GM12878 (cell line): ENCODE measurements around the gene TMEM45A. TPM values are rescaled to one million over a fixed set of nuclear protein-coding genes. Genes with fewer than 3 reads are reported as not detected.

ENCODE experiments used
- ATAC-seq: fragments of 200-7000 bp; cut with Tn5 transposase; 3 replicates; pipeline ENCODE4 v1.9.1; 2020; ENCODE audit warnings: mild to moderate bottlenecking, moderate library complexity
- BruUV-seq: library from RNA; stranded (reverse); fragments of 400-500 nt; replicated peaks from 2 replicates; lab custom pipeline; 2021; lab: Mats Ljungman, UMichigan
- CTCF ChIA-PET: fragments of 300-600 bp; sonication (Branson Sonifier 250); formaldehyde crosslinking; extraction: SDS; loops from one replicate; lab custom pipeline; 2021; ENCODE audit warnings: inconsistent platforms; lab: Yijun Ruan, JAX
- POLR2A ChIA-PET: fragments of 350-600 bp; formaldehyde crosslinking; extraction: SDS; loops from one replicate; lab custom pipeline; 2021; ENCODE audit warnings: inconsistent platforms; lab: Charles Lee
- RAD21 ChIA-PET: fragments of 300-600 bp; sonication (Branson Sonifier 250); formaldehyde crosslinking; loops from one replicate; lab custom pipeline; 2023; ENCODE audit warnings: antibody characterized with exemption; ENCODE audit not compliant: unreplicated experiment; lab: Charles Lee
- SMC1A ChIA-PET: fragments of 300-600 bp; sonication (Branson Sonifier 250); formaldehyde crosslinking; loops from one replicate; lab custom pipeline; 2023; ENCODE audit not compliant: unreplicated experiment, uncharacterized antibody; lab: Charles Lee
- DNase-seq: peaks from one replicate; pipeline ENCODE4 v3.0.0-alpha.2; 2011; ENCODE audit warnings: low read depth, low spot score
- FAIRE-seq: peaks from 3 replicates; lab custom pipeline; 2011; peaks lifted over from hg19 to GRCh38; lab: Jason Lieb, UNC
- H2AFZ ChIP-seq: 2 replicates; pipeline ENCODE4 v1.6.0; 2011; ENCODE audit warnings: low read depth, low read length, control low read depth; ENCODE audit not compliant: control insufficient read depth
- H3K27ac ChIP-seq: 2 replicates; pipeline ENCODE4 v1.5.1; 2011; ENCODE audit warnings: control low read depth; ENCODE audit not compliant: control insufficient read depth, insufficient read depth
- H3K27me3 ChIP-seq, 2 experiments: replicated peaks in 1 of 2; 2 replicates each; pipeline versions ENCODE4 v1.6.0 to v1.6.1; 2011; ENCODE audit warnings: low read length in 1 of 2; ENCODE audit not compliant: control insufficient read depth in 2 of 2, insufficient read depth in 2 of 2
- H3K36me3 ChIP-seq, 2 experiments: 2 replicates each; pipeline ENCODE4 v1.5.1; 2011; ENCODE audit warnings: low read length in 1 of 2; ENCODE audit not compliant: control insufficient read depth in 2 of 2, insufficient read depth in 2 of 2
- H3K4me1 ChIP-seq: 2 replicates; pipeline ENCODE4 v1.6.1; 2011; ENCODE audit warnings: mild to moderate bottlenecking, low read length, moderate library complexity, mixed read lengths; ENCODE audit not compliant: control insufficient read depth, insufficient read depth
- H3K4me2 ChIP-seq: 2 replicates; pipeline ENCODE4 v1.6.0; 2011; ENCODE audit warnings: control low read depth; ENCODE audit not compliant: control insufficient read depth, insufficient read depth
- H3K4me3 ChIP-seq: fragments of 200-600 bp; sonication (generic); 2 replicates; pipeline ENCODE4 v1.5.1; 2016
- H3K79me2 ChIP-seq: 2 replicates; pipeline ENCODE4 v1.6.0; 2011; ENCODE audit warnings: low read length; ENCODE audit not compliant: control insufficient read depth, insufficient read depth
- H3K9ac ChIP-seq: 2 replicates; pipeline ENCODE4 v1.8.0; 2011; ENCODE audit warnings: low read length, control low read depth, mixed read lengths; ENCODE audit not compliant: control insufficient read depth, insufficient read depth
- H3K9me3 ChIP-seq: replicated peaks from 3 replicates; pipeline ENCODE4 v1.5.1; 2011; ENCODE audit warnings: mild to moderate bottlenecking, low read length; ENCODE audit not compliant: control insufficient read depth, insufficient read depth
- H4K20me1 ChIP-seq: 2 replicates; pipeline ENCODE4 v1.6.0; 2011; ENCODE audit not compliant: control insufficient read depth, insufficient read depth
- BCL11A ChIP-seq: IDR thresholded peaks from 2 replicates; pipeline ENCODE4 v1.6.1; 2011; ENCODE audit warnings: low read depth, low read length
- BRCA1 ChIP-seq: IDR thresholded peaks from 2 replicates; pipeline ENCODE4 v1.6.1; 2011; ENCODE audit warnings: low read depth, low read length, improper control_type of control experiment
- EGR1 ChIP-seq, 2 experiments: IDR thresholded peaks; 1 replicate in 1 of 2; 2 replicates in 1 of 2; pipeline ENCODE4 v1.6.1; 2011 to 2012; ENCODE audit warnings: low read depth in 2 of 2, low read length in 2 of 2, borderline replicate concordance in 1 of 2, mild to moderate bottlenecking in 1 of 2, moderate library complexity in 1 of 2
- HSF1 ChIP-seq: fragments of 150-350 bp; IDR thresholded peaks from 2 replicates; pipeline ENCODE4 v1.6.1; 2014; ENCODE audit warnings: mild to moderate bottlenecking, low read depth, low read length
- MTA3 ChIP-seq: IDR thresholded peaks from 2 replicates; pipeline ENCODE4 v1.6.1; 2012; ENCODE audit warnings: low read length, inconsistent platforms, borderline replicate concordance
- NFYA ChIP-seq: IDR thresholded peaks from 2 replicates; pipeline ENCODE4 v1.6.1; 2011; ENCODE audit warnings: low read depth, mild to moderate bottlenecking, low read length, improper control_type of control experiment, borderline replicate concordance
- NFYB ChIP-seq: IDR thresholded peaks from 2 replicates; pipeline ENCODE4 v1.6.1; 2011; ENCODE audit warnings: low read depth, mild to moderate bottlenecking, low read length, improper control_type of control experiment, moderate library complexity; ENCODE audit not compliant: insufficient read depth
- NKRF ChIP-seq: fragments of 450-650 bp; conservative IDR thresholded peaks from 2 replicates; pipeline ENCODE4 v1.6.1; 2017; ENCODE audit warnings: mild to moderate bottlenecking, moderate library complexity
- RELB ChIP-seq: fragments of 450-650 bp; IDR thresholded peaks from 2 replicates; pipeline ENCODE4 v1.6.1; 2017; ENCODE audit warnings: low read depth, mild to moderate bottlenecking, moderate library complexity
- SREBF2 ChIP-seq: IDR thresholded peaks from 2 replicates; pipeline ENCODE4 v1.6.1; 2012; ENCODE audit warnings: mild to moderate bottlenecking, low read length
- TCF3 ChIP-seq: IDR thresholded peaks from 2 replicates; pipeline ENCODE4 v1.6.1; 2012; ENCODE audit warnings: low read depth, mild to moderate bottlenecking, low read length, borderline replicate concordance; ENCODE audit not compliant: insufficient read depth
- YBX1 ChIP-seq: fragments of 450-650 bp; IDR thresholded peaks from 2 replicates; pipeline ENCODE4 v1.6.1; 2016; ENCODE audit warnings: antibody characterized with exemption
- WGBS: methylation state at CpG from one replicate; pipeline ENCODE4 v1.1.6; 2016; ENCODE audit warnings: low lambda C conversion rate; ENCODE audit not compliant: insufficient replicate concordance, insufficient coverage; ENCODE audit errors: missing lambda C conversion rate; 5-methylcytosine and 5-hydroxymethylcytosine counted together
- in situ Hi-C: fragments of 300-500 bp; cut with MboI; formaldehyde crosslinking; loops from 9 replicates; pipeline ENCODE4 v1.14.3; 2018; ENCODE audit warnings: mixed read lengths
- intact Hi-C: fragments of 100-400 bp; cut with micrococcal nuclease; formaldehyde crosslinking; loops from one replicate; pipeline ENCODE4 v1.14.2; 2022; ENCODE audit not compliant: unreplicated experiment
- polyA plus RNA-seq, 11 experiments: library from polyadenylated mRNA; depleted of rRNA in 4 of 11; unstranded in 6 of 11; stranded (reverse) in 5 of 11; fragments of >200 nt; fragmentation: Nextera tagmentation in 4 of 11; fragmentation: Illumina TruSeq in 1 of 11; extraction: Ambion mirVana in 4 of 11; extraction: Trizol in 1 of 11; gene quantifications; 1 replicate in 1 of 11; 2 replicates in 10 of 11; pipeline versions ENCODE4 v1.2.1 to v1.2.3, GENCODE V29; 2011 to 2016; ENCODE audit warnings: inconsistent platforms in 2 of 11, missing spikeins in 2 of 11, low read depth in 1 of 11
- total RNA-seq, 4 experiments: library from RNA; depleted of rRNA in 3 of 4; stranded (reverse); fragments of >200 nt in 3 of 4; fragmentation: Illumina TruSeq in 1 of 4; extraction: Trizol in 1 of 4; gene quantifications; 2 replicates each; pipeline versions ENCODE4 v1.2.1 to v1.2.3, GENCODE V29; 2013 to 2021
- TF ChIP-seq, protein P1 (sequence below): IDR thresholded peaks from 2 replicates; pipeline ENCODE4 v1.6.1; 2012; ENCODE audit warnings: low read depth, low read length, improper control_type of control experiment

TMEM45A gene
- total and polyA plus RNA-seq, 10 of the 15 experiments (the other 5 are each of a cell fraction or from before 2014, with no cell fraction given), result 0.34 to 5.3 (median 0.83) TPM

- no TSS peak for BruUV-seq
- intact Hi-C loops, result no loop called here
- no peak overlapping the region for H3K4me2 ChIP-seq
- no peaks in the 10 kb centered on the region for H3K4me1 ChIP-seq
- H3K79me2 ChIP-seq, result no peaks in the 10 kb centered on the region
- no peak overlapping the region for H3K27ac ChIP-seq
- CTCF ChIA-PET, result no interaction called here
- SMC1A ChIA-PET, result no interaction called here
- H4K20me1 ChIP-seq, result no peaks in the 10 kb centered on the region
- DNase-seq, result no peak
- no peak for ATAC-seq
- FAIRE-seq, result no peak
- in situ Hi-C loops, result no loop called here
- no peaks in the 10 kb centered on the region for H3K27me3 ChIP-seq
- H3K4me3 ChIP-seq, result no peak overlapping the region
- RAD21 ChIA-PET, result no interaction called here
- POLR2A ChIA-PET, result no interaction called here
- no peaks in the 10 kb centered on the region for H3K36me3 ChIP-seq
- no peaks in the 10 kb centered on the region; the same call in 2 of the 3 replicates for H3K9me3 ChIP-seq
- H3K9ac ChIP-seq, result no peak overlapping the region
- H2AFZ ChIP-seq, result no peak overlapping the region
- WGBS, result 50% methylated on average over 3 of the region's 3 CpGs
- TF ChIP-seq RELB, result no peak
- TF ChIP-seq EGR1 (IDR thresholded peaks at IDR 0.05; ENCODE audit: borderline replicate concordance in 1 of 2, low read depth in 2 of 2, low read length in 2 of 2), result no peak
- no peak for TF ChIP-seq MTA3
- TF ChIP-seq NKRF, result no peak
- TF ChIP-seq NFYA, result no peak
- no peak for TF ChIP-seq NFYB
- TF ChIP-seq, protein P1, sequence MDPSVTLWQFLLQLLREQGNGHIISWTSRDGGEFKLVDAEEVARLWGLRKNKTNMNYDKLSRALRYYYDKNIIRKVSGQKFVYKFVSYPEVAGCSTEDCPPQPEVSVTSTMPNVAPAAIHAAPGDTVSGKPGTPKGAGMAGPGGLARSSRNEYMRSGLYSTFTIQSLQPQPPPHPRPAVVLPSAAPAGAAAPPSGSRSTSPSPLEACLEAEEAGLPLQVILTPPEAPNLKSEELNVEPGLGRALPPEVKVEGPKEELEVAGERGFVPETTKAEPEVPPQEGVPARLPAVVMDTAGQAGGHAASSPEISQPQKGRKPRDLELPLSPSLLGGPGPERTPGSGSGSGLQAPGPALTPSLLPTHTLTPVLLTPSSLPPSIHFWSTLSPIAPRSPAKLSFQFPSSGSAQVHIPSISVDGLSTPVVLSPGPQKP, result no peak
- TF ChIP-seq YBX1, result no peak
- TF ChIP-seq TCF3, result no peak
- no peak for TF ChIP-seq BCL11A
- TF ChIP-seq HSF1, result no peak
- TF ChIP-seq BRCA1, result no peak
- TF ChIP-seq SREBF2, result no peak
Observed at GRCh38 chr3:100553618-100554372, 61.4 kb downstream of the TMEM45A start.
